Prostate gland (tissue), 2 donors: ENCODE measurements around the gene C2CD4A.

Experiments
- CTCF ChIP-seq, 4 experiments: fragments of 200-600 bp in 2 of 4; fragments of 450-650 bp in 2 of 4; sonication (generic) in 2 of 4; IDR thresholded peaks; 1 replicate in 3 of 4; 2 replicates in 1 of 4; pipeline ENCODE4 v1.5.1; 2016 to 2019; ENCODE audit warnings: antibody characterized with exemption in 4 of 4, mild to moderate bottlenecking in 2 of 4, moderate library complexity in 2 of 4
- POLR2AphosphoS5 ChIP-seq: sonication (generic); formaldehyde crosslinking; IDR thresholded peaks from one replicate; pipeline ENCODE4 v1.6.1; 2017; ENCODE audit warnings: antibody characterized with exemption

GRCh38 chr15:62112081-62112480, 45.3 kb downstream of the C2CD4A start:
- TF ChIP-seq POLR2AphosphoS5 (no peak), CTCF (IDR thresholded peaks at IDR 0.05) (no peak)
